Right lobe of liver (tissue), 6 donors: Measurements from ENCODE around the gene TMEM218. TPM values are rescaled to one million over a fixed set of nuclear protein-coding genes. Genes with fewer than 3 reads are reported as not detected.

Experiments used
- ATAC-seq, 4 donors: fragments of 200-7000 bp; cut with Tn5 transposase; one replicate each; pipeline ENCODE4 v1.9.1; 2020; ENCODE audit warnings: mild to moderate bottlenecking in 4 of 4, moderate library complexity in 4 of 4
- DNase-seq, 3 donors: peaks; one replicate each; pipeline ENCODE4 v3.0.0-alpha.2; 2020
- H3K27ac ChIP-seq, 3 donors: fragments of 200-600 bp; one replicate each; pipeline ENCODE4 v1.8.0; 2022
- H3K27me3 ChIP-seq, 2 donors: fragments of 200-600 bp; one replicate each; pipeline ENCODE4 v1.8.0; 2022
- H3K36me3 ChIP-seq, 4 donors: fragments of 200-600 bp; sonication (generic) in 1 of 4; one replicate each; pipeline versions ENCODE4 v1.5.1 to v1.8.0; 2017 to 2022; ENCODE audit warnings: control low read depth in 1 of 4
- H3K4me1 ChIP-seq, 4 donors: fragments of 200-600 bp; sonication (generic) in 1 of 4; one replicate each; pipeline versions ENCODE4 v1.5.1 to v1.8.0; 2017 to 2022; ENCODE audit warnings: control low read depth in 1 of 4
- H3K4me3 ChIP-seq, 3 donors: fragments of 200-600 bp; one replicate each; pipeline ENCODE4 v1.8.0; 2022
- H3K9me3 ChIP-seq, 4 donors: fragments of 200-600 bp; sonication (generic) in 1 of 4; one replicate each; pipeline versions ENCODE4 v1.5.1 to v1.8.0; 2017 to 2022; ENCODE audit warnings: control low read depth in 1 of 4
- CTCF ChIP-seq, 4 donors: fragments of 200-600 bp in 3 of 4; fragments of 450-650 bp in 1 of 4; IDR thresholded peaks; one replicate each; pipeline versions ENCODE4 v1.5.1 to v1.8.0; 2016 to 2022; ENCODE audit warnings: antibody characterized with exemption in 4 of 4, mild to moderate bottlenecking in 2 of 4
- POLR2A ChIP-seq: fragments of 450-650 bp; IDR thresholded peaks from one replicate; pipeline ENCODE4 v1.6.1; 2017; ENCODE audit warnings: antibody characterized with exemption, mild to moderate bottlenecking
- WGBS: methylation state at CpG from one replicate; pipeline ENCODE4 v1.1.6; 2018; ENCODE audit warnings: low coverage, low lambda C conversion rate; ENCODE audit not compliant: insufficient coverage; ENCODE audit errors: missing lambda C conversion rate; 5-methylcytosine and 5-hydroxymethylcytosine counted together
- intact Hi-C, 2 donors: fragments of 100-400 bp; cut with DNase I; formaldehyde crosslinking; loops; one replicate each; pipeline versions ENCODE4 v1.11.2 to v1.14.1; 2022
- total RNA-seq, 6 experiments: library from RNA; depleted of rRNA in 2 of 6; stranded (reverse); fragments of >200 nt in 2 of 6; fragmentation: NEBNext Ultra II Directional in 3 of 6; extraction: Animal tissue kit (Norgen Biotek cat#: 25700) in 3 of 6; gene quantifications; one replicate each; pipeline versions ENCODE4 v1.1.0 to v1.2.4, GENCODE V29; 2016 to 2023
- donor health status: DM: no; HTN: yes; CAD: no.
- donor health status: DM: no; HTN: no; CAD: no.
- donor health status: DM: no; HTN: no; CAD: no.
- donor health status: DM: no; HTN: yes; CAD: no.
- donor health status: DM: no; HTN: yes; CAD: no.

The TMEM218 gene
- total RNA-seq, 6 experiments from 2014 or later = 7.4 to 13.5 (median 10.5) TPM

GRCh38 chr11:125073616-125074483, 37.6 kb downstream of the TMEM218 start:
- no peaks in the 10 kb centered on the region for H3K27me3 ChIP-seq
- 85% methylated on average over 8 of the region's 19 CpGs for WGBS
- no peak overlapping the region for H3K27ac ChIP-seq
- DNase-seq (no peak), ATAC-seq (no peak)
- H3K9me3 ChIP-seq = no peaks in the 10 kb centered on the region
- TF ChIP-seq POLR2A (no peak), CTCF (IDR thresholded peaks at IDR 0.05) (no peak)
- peaks cover 0 to 3% (median 0%) of the 10 kb centered on the region in 4 donors for H3K4me1 ChIP-seq
- intact Hi-C loops = no loop called here
- no peaks in the 10 kb centered on the region for H3K36me3 ChIP-seq
- no peak overlapping the region for H3K4me3 ChIP-seq

GRCh38 chr11:125072961-125073590, 38.4 kb downstream of the TMEM218 start:
- Histone ChIP-seq H3K27me3 (no peaks in the 10 kb centered on the region), H3K4me1 (peaks cover 0 to 3% (median 0%) of the 10 kb centered on the region in 4 donors), H3K27ac (no peak overlapping the region), H3K36me3 (no peaks in the 10 kb centered on the region), H3K4me3 (no peak overlapping the region), H3K9me3 (no peaks in the 10 kb centered on the region)
- WGBS = 60% methylated on average over 1 of the region's 12 CpGs
- intact Hi-C loops = no loop called here
- ATAC-seq = no peak
- DNase-seq = no peak
- no peak for TF ChIP-seq CTCF (IDR thresholded peaks at IDR 0.05)
- TF ChIP-seq POLR2A = no peak

DNA sequence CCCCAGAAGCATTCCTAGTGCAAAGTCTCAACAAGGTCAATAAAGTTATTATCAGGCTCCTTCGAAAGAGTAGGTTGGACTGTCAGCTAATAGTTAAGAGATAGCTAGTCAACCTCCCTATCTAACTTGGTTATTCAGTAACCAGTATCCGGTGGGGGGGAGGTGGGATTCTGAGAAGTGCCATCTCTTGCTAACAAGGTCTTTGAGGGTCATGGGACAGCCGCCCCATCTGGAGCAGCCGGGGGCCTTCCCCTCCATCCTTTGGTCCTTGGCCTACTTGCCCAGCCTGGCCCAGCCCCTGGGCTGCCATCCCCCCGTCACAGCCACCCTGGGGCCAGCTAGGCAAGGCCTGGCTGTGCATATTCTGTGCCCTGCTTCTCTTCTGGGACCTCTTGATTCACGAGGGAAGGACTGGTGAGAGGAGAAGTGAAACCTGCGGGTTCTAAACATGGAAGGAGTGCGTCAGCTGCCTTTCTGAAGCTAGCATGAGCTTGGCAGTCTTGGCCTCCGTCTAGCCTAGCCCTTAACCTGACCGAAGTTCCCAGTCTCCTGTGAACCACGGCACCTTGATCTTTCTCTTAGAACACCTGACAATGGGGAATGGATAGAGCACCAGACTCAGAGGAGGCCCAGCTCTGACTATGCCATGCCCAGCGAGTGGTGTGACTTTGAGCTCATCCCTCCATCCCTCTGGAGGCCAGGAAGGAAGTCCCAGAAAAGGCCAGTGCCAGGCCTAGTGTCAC, 39.0 kb downstream of the TMEM218 start:
- H3K9me3 ChIP-seq = no peaks in the 10 kb centered on the region
- TF ChIP-seq POLR2A (no peak), CTCF (IDR thresholded peaks at IDR 0.05) (no peak)
- intact Hi-C loops = no loop called here
- WGBS = 68% methylated on average over 10 of the region's 12 CpGs
- DNase-seq = peak in 1 of 3 donors; percentile 19
- ATAC-seq = peak; percentile 22 to 45 (median 36)
- H3K27me3 ChIP-seq = no peaks in the 10 kb centered on the region
- no peak overlapping the region for H3K4me3 ChIP-seq
- peak overlapping the region in 1 of 3 donors; percentile 26 for H3K27ac ChIP-seq
- peaks cover 0 to 3% (median 0%) of the 10 kb centered on the region in 4 donors for H3K4me1 ChIP-seq
- H3K36me3 ChIP-seq = no peaks in the 10 kb centered on the region

DNA sequence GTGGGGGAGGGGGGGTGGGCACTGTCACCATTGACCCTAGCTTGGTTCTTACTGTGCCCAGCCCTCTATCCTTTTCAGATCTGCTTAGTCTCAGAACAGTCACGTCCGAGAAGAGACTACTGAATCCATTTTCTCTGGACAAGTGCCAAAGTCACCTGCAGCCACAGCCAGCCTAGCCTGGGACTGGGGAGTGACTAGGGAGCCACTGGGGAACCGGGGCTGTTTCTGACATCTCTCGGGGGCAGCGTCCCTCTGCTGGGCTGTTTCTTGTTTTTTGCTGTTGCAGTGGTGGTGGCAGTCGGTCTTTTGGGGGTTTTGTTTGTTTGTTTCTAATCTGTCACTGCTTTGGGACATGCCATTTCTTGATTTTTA, 39.6 kb downstream of the TMEM218 start:
- H3K27ac ChIP-seq = peak overlapping the region in 2 of 3 donors; percentile 26 to 47

More for the DNA sequence above, 39.6 kb downstream of the TMEM218 start:
- no peaks in the 10 kb centered on the region for H3K27me3 ChIP-seq
- H3K4me3 ChIP-seq = no peak overlapping the region
- intact Hi-C loops = no loop called here
- WGBS = 60% methylated on average over 3 of the region's 6 CpGs
- ATAC-seq = no peak
- TF ChIP-seq CTCF (IDR thresholded peaks at IDR 0.05) (no peak), POLR2A (no peak)
- H3K36me3 ChIP-seq = no peaks in the 10 kb centered on the region
- DNase-seq = no peak
- peaks cover 0 to 3% (median 0%) of the 10 kb centered on the region in 4 donors for H3K4me1 ChIP-seq
- H3K9me3 ChIP-seq = no peaks in the 10 kb centered on the region
